Liver (tissue), 9 donors: ENCODE results near the gene MAPK4. TPM values are rescaled to one million over a fixed set of nuclear protein-coding genes. Genes with fewer than 3 reads are reported as not detected.

Source experiments
- DNase-seq: peaks from one replicate; pipeline ENCODE4 v3.0.0-alpha.2; 2017; ENCODE audit warnings: low spot score
- H3K27ac ChIP-seq, 2 donors: one replicate each; pipeline ENCODE4 v1.7.0; 2013; ENCODE audit warnings: inconsistent platforms in 2 of 2, low read length in 2 of 2, control low read depth in 1 of 2, low read depth in 1 of 2, mild to moderate bottlenecking in 1 of 2
- H3K27me3 ChIP-seq, 4 donors: one replicate each; pipeline versions ENCODE4 v1.6.1 to v1.7.0; 2013; ENCODE audit warnings: low read length in 3 of 4, inconsistent platforms in 1 of 4, mild to moderate bottlenecking in 1 of 4, moderate library complexity in 1 of 4; ENCODE audit not compliant: control insufficient read depth in 4 of 4, insufficient read depth in 4 of 4
- H3K36me3 ChIP-seq, 4 donors: one replicate each; pipeline versions ENCODE4 v1.6.1 to v1.7.0; 2013; ENCODE audit warnings: low read length in 3 of 4, mild to moderate bottlenecking in 3 of 4, low read depth in 1 of 4, moderate library complexity in 1 of 4; ENCODE audit not compliant: control insufficient read depth in 4 of 4, insufficient read depth in 3 of 4
- H3K4me1 ChIP-seq, 4 donors: one replicate each; pipeline versions ENCODE4 v1.6.1 to v1.7.0; 2013; ENCODE audit warnings: low read length in 3 of 4, mild to moderate bottlenecking in 3 of 4, moderate library complexity in 1 of 4; ENCODE audit not compliant: control insufficient read depth in 4 of 4, insufficient read depth in 4 of 4
- H3K4me3 ChIP-seq, 3 donors: one replicate each; pipeline versions ENCODE4 v1.6.1 to v1.7.0; 2013; ENCODE audit warnings: low read length in 3 of 3, control low read depth in 1 of 3, low read depth in 1 of 3, mild to moderate bottlenecking in 1 of 3
- H3K9ac ChIP-seq, 2 donors: one replicate each; pipeline ENCODE4 v1.7.0; 2013; ENCODE audit warnings: low read length in 2 of 2, mild to moderate bottlenecking in 2 of 2, moderate library complexity in 2 of 2, control low read depth in 1 of 2, low read depth in 1 of 2
- H3K9me3 ChIP-seq, 4 donors: one replicate each; pipeline versions ENCODE4 v1.6.1 to v1.7.0; 2013; ENCODE audit warnings: low read length in 3 of 4; ENCODE audit not compliant: control insufficient read depth in 4 of 4
- EGR1 ChIP-seq, 2 donors: IDR thresholded peaks; 2 replicates each; pipeline ENCODE4 v1.6.1; 2016 to 2018; ENCODE audit warnings: antibody characterized with exemption in 2 of 2, low read depth in 2 of 2
- FOXA1 ChIP-seq: IDR thresholded peaks from 2 replicates; pipeline ENCODE4 v1.6.1; 2016; ENCODE audit warnings: antibody characterized with exemption
- FOXA2 ChIP-seq: IDR thresholded peaks from 2 replicates; pipeline ENCODE4 v1.6.1; 2016; ENCODE audit warnings: antibody characterized with exemption
- GABPA ChIP-seq, 2 donors: IDR thresholded peaks in 1 of 2; conservative IDR thresholded peaks in 1 of 2; 2 replicates each; pipeline ENCODE4 v1.6.1; 2016; ENCODE audit warnings: antibody characterized with exemption in 2 of 2, mild to moderate bottlenecking in 1 of 2, moderate library complexity in 1 of 2
- HNF4A ChIP-seq, 2 donors: conservative IDR thresholded peaks; 2 replicates each; pipeline ENCODE4 v1.6.1; 2016; ENCODE audit warnings: antibody characterized with exemption in 2 of 2, mild to moderate bottlenecking in 2 of 2
- HNF4G ChIP-seq: IDR thresholded peaks from 2 replicates; pipeline ENCODE4 v1.6.1; 2016; ENCODE audit warnings: antibody characterized with exemption
- JUND ChIP-seq, 2 donors: IDR thresholded peaks; 2 replicates each; pipeline ENCODE4 v1.6.1; 2016; ENCODE audit warnings: antibody characterized with exemption in 2 of 2
- MAX ChIP-seq: IDR thresholded peaks from 2 replicates; pipeline ENCODE4 v1.6.1; 2016; ENCODE audit warnings: antibody characterized with exemption
- NR2F2 ChIP-seq: IDR thresholded peaks from 2 replicates; pipeline ENCODE4 v1.6.1; 2016; ENCODE audit warnings: antibody characterized with exemption
- RAD21 ChIP-seq, 2 donors: IDR thresholded peaks; 2 replicates each; pipeline ENCODE4 v1.6.1; 2016; ENCODE audit warnings: antibody characterized with exemption in 2 of 2, mild to moderate bottlenecking in 2 of 2
- REST ChIP-seq: IDR thresholded peaks from 2 replicates; pipeline ENCODE4 v1.6.1; 2016; ENCODE audit warnings: antibody characterized with exemption, mild to moderate bottlenecking
- SP1 ChIP-seq: IDR thresholded peaks from 2 replicates; pipeline ENCODE4 v1.6.1; 2018; ENCODE audit warnings: antibody characterized with exemption, mild to moderate bottlenecking
- TAF1 ChIP-seq: conservative IDR thresholded peaks from 2 replicates; pipeline ENCODE4 v1.6.1; 2016; ENCODE audit warnings: antibody characterized with exemption, mild to moderate bottlenecking
- ZBTB33 ChIP-seq: IDR thresholded peaks from 2 replicates; pipeline ENCODE4 v1.6.1; 2016; ENCODE audit warnings: antibody characterized with exemption
- WGBS: extraction: QIAGEN DNeasy Blood & Tissue Kit; methylation state at CpG from one replicate; pipeline ENCODE4 v1.1.7; 2013; 5-methylcytosine and 5-hydroxymethylcytosine counted together
- polyA plus RNA-seq, 2 donors: library from polyadenylated mRNA; stranded (reverse) in 1 of 2; unstranded in 1 of 2; fragments of 200-250 nt in 1 of 2; fragments of >200 nt in 1 of 2; fragmentation: Nextera tagmentation in 1 of 2; extraction: Ambion mirVana in 1 of 2; gene quantifications; one replicate each; pipeline versions ENCODE4 v1.2.1 to v1.2.3, GENCODE V29; 2013 to 2015
- total RNA-seq, 2 donors: library from RNA; depleted of rRNA; stranded (reverse); fragments of >200 nt; gene quantifications; one replicate each; pipeline ENCODE4 v1.2.3, GENCODE V29; 2014
- TF ChIP-seq, protein P1 (sequence below): fragments of 150-350 bp; IDR thresholded peaks from 2 replicates; pipeline ENCODE4 v1.5.1; 2017; ENCODE audit warnings: improper control_type of control experiment, low read depth, low read length; ENCODE audit not compliant: missing input control
- donor health status: healthy.
- donor health status: healthy.
- donor health status: healthy.
- donor health status: healthy.
- donor health status: healthy.

Gene MAPK4
- total and polyA plus RNA-seq, 4 donors = under 0.01 to 4.9 (median 1.5) TPM

- peaks cover 0 to 3% (median 1%) of the 10 kb centered on the region in 4 donors for H3K9me3 ChIP-seq
- peaks cover 3 to 18% (median 6%) of the 10 kb centered on the region in 4 donors for H3K4me1 ChIP-seq
- no peak for DNase-seq
- no peaks in the 10 kb centered on the region for H3K36me3 ChIP-seq
- no peak overlapping the region for H3K27ac ChIP-seq
- no peak overlapping the region for H3K9ac ChIP-seq
- 87% methylated on average over 4 of the region's 4 CpGs for WGBS
- no peaks in the 10 kb centered on the region for H3K27me3 ChIP-seq
- TF ChIP-seq HNF4G = no peak
- no peak for TF ChIP-seq SP1
- TF ChIP-seq NR2F2 = no peak
- no peak for TF ChIP-seq HNF4A (conservative IDR thresholded peaks at IDR 0.05)
- no peak for TF ChIP-seq EGR1 (IDR thresholded peaks at IDR 0.05; ENCODE audit: low read depth in 2 of 2)
- TF ChIP-seq, protein P1, sequence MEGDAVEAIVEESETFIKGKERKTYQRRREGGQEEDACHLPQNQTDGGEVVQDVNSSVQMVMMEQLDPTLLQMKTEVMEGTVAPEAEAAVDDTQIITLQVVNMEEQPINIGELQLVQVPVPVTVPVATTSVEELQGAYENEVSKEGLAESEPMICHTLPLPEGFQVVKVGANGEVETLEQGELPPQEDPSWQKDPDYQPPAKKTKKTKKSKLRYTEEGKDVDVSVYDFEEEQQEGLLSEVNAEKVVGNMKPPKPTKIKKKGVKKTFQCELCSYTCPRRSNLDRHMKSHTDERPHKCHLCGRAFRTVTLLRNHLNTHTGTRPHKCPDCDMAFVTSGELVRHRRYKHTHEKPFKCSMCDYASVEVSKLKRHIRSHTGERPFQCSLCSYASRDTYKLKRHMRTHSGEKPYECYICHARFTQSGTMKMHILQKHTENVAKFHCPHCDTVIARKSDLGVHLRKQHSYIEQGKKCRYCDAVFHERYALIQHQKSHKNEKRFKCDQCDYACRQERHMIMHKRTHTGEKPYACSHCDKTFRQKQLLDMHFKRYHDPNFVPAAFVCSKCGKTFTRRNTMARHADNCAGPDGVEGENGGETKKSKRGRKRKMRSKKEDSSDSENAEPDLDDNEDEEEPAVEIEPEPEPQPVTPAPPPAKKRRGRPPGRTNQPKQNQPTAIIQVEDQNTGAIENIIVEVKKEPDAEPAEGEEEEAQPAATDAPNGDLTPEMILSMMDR = no peak
- H3K4me3 ChIP-seq = no peak overlapping the region
Measured at GRCh38 chr18:50610349-50610748, 50.5 kb downstream of the MAPK4 start.

GRCh38 chr18:50611529-50611941 is 51.6 kb downstream of the MAPK4 start:
- no peak for DNase-seq
- Histone ChIP-seq H3K4me1 (peaks cover 3 to 15% (median 6%) of the 10 kb centered on the region in 4 donors), H3K9ac (no peak overlapping the region), H3K27ac (no peak overlapping the region), H3K4me3 (no peak overlapping the region), H3K27me3 (no peaks in the 10 kb centered on the region), H3K9me3 (peaks cover 0 to 3% (median 1%) of the 10 kb centered on the region in 4 donors), H3K36me3 (no peaks in the 10 kb centered on the region)
- TF ChIP-seq ZBTB33 (no peak), GABPA (IDR thresholded peaks at IDR 0.05 in 1 of 2, conservative IDR thresholded peaks at IDR 0.05 in 1 of 2) (no peak), JUND (IDR thresholded peaks at IDR 0.05) (no peak), SP1 (no peak)
- WGBS = 68% methylated on average over 5 of the region's 5 CpGs

GRCh38 chr18:50614838-50615237 is 55.0 kb downstream of the MAPK4 start:
- DNase-seq = no peak
- H3K27ac ChIP-seq = peak overlapping the region; percentile 47 to 76
- WGBS = 31% methylated on average over 5 of the region's 5 CpGs
- TF ChIP-seq RAD21 (IDR thresholded peaks at IDR 0.05) (peak; percentile 52 to 54), TAF1 (no peak), FOXA1 (peak; percentile 37), MAX (peak; percentile 78), REST (peak; percentile 27), JUND (IDR thresholded peaks at IDR 0.05) (peak; percentile 79 to 81), ZBTB33 (peak; percentile 81), SP1 (peak; percentile 74), EGR1 (IDR thresholded peaks at IDR 0.05; ENCODE audit: low read depth in 2 of 2) (peak in 1 of 2 donors; percentile 51), NR2F2 (no peak), FOXA2 (peak; percentile 66)
- TF ChIP-seq, protein P1 = no peak

More at GRCh38 chr18:50614838-50615237, 55.0 kb downstream of the MAPK4 start:
- no peaks in the 10 kb centered on the region for H3K36me3 ChIP-seq
- H3K4me1 ChIP-seq = peaks cover 6 to 14% (median 9%) of the 10 kb centered on the region in 4 donors
- no peak overlapping the region for H3K4me3 ChIP-seq
- no peak overlapping the region for H3K9ac ChIP-seq
- no peaks in the 10 kb centered on the region for H3K27me3 ChIP-seq
- H3K9me3 ChIP-seq = peaks cover 0 to 3% (median 1%) of the 10 kb centered on the region in 4 donors
